Left renal cortex interstitium (tissue), 4 donors: ENCODE data around the gene STIM2. TPM values are rescaled to one million over a fixed set of nuclear protein-coding genes. Genes with fewer than 3 reads are reported as not detected.
A peak's percentile ranks its signal among the peaks of the same experiment; 100 is the strongest.
"Not testable (repeated sequence)": the region's sequence is repeated elsewhere in the genome, so short reads cannot be mapped to it uniquely, and the experiment has no call there.

ENCODE experiments used
- DNase-seq, 4 donors: peaks; one replicate each; pipeline ENCODE4 v3.0.0-alpha.2; 2013; ENCODE audit warnings: low read depth in 4 of 4, low spot score in 2 of 4, missing footprints in 1 of 4
- polyA plus RNA-seq, 4 donors: library from polyadenylated mRNA; unstranded; fragments of 120-200 nt; gene quantifications; one replicate each; pipeline ENCODE4 v1.2.1, GENCODE V29; 2013; ENCODE audit not compliant: insufficient read length in 4 of 4

The STIM2 gene
- polyA plus RNA-seq, 4 donors = 30.2 to 45.4 (median 40.7) TPM

DNA sequence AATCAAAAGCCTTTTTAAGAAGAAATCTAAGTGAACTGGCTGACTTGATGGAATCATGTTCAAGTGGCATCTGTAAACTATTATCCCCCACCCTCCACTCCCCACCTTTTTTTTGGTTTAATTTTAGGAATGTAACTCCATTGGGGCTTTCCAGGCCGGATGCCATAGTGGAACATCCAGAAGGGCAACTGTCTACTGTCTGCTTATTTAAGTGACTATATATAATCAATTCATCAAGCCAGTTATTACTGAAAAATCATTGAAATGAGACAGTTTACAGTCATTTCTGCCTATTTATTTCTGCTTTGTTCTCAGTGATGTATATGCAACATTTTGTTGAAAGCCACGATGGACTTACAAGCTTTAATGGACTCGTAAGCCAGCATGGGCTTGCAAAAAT lies 162.3 kb downstream of the STIM2 start:
- DNase-seq = no peak

DNA sequence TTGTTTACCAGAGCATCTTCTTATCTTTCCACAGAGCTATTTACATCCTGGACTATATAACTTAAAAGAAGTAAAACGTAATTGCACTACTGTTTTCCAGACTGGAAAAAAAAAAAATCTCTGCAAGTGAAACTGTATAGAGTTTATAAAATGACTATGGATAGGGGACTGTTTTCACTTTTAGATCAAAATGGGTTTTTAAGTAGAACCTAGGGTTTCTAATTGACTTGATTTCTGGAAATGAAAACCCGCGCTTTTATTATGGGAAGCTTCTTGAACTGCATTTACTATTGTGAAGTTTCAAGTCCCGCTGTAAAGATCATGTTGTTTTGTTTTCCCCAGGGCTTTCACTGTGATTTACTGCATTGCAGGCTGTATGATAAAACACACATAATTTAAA lies 162.7 kb downstream of the STIM2 start:
- DNase-seq = no peak

DNA sequence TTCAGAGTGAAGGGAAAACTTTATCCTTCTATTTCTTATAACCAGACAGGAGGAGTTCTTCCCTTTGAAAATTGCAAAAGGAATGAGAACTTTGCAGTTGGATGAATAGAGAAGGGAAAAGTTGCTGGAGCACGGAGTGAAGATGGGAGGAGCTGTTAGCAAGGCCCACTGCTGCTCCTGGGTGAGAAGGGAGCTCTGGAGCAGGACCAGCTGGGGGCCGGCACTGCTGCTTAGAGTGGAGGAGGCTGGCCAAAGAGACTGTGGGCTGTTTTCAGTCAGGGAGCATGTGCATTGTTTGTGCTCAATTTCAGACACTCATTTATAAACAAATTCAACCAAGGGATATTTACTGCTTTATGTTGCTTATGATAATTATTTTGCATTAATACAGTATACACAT lies 164.2 kb downstream of the STIM2 start:
- no peak for DNase-seq

DNA sequence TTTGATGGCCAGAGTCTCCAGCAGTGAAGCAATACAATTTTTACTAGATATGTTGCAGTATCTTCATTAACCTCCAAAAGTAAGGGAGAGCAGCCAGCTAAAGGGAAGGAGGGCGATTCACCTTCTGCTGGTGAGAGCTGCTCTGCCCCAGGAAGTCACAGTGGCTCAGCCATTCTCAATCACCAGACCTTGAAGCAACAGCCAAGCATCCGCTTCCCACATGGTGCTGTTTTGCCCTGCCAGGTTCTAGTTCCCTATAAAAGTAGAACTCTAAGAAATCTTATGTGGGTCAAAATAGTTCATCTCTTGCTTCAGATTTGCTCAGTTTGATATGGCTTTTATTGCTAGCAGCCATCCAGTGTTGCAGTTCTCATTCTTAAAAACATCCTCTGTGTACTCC lies 166.8 kb downstream of the STIM2 start:
- DNase-seq = no peak

DNA sequence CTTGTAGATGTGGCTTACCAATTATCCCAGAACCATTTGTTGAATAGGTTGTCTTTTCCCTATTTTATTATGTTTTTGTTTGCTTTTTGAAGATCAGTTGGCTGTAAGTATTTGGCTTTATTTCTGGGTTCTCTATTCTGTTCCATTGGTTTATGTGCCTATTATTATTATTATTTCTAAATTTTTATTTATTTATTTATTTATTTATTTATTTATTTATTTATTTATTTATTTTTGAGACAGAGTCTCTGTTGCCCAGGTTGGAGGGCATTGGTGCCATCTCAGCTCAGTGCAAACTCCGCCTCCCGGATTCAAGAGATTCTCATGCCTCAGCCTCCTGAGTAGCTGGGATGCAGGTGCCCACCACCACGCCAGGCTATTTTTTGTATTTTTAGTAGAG lies 174.5 kb downstream of the STIM2 start:
- DNase-seq = not testable (repeated sequence)

DNA sequence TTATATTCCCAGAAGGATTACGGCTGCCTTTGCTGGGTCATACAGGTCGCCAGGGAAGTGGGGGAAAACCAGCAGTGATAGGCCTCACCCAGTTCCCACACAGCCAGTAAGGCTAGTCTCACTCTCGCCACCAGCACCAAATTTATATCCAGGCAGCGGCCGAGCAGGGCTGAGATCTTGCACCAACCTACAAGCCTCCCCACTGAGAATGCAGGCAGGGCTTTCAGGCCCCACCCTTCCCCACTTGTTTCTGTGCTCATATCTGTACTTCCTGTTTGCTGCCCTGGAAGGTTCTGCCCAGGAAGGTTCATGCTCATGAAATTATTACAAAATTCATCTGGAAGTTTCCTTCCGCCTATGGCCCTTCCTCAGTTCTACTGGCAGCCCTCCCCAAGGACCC lies 179.7 kb downstream of the STIM2 start:
- DNase-seq = no peak

DNA sequence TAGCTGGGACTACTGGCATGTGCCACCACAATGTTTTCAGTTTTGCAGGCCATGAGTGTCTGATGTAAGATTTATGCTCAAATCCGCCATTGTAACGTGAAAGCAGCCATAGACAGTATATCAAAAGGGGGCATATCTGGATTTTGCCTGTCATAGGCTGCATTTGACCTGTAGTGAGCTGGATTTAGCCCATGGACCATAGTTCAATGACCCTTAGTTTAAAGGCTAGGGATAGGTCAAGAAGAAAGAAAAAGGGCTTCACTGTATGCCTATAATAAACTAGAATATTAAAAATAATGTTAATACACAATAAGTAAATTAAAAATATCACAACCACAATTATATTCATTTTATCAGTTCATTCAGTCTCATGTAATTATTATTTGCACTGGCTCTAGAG lies 181.8 kb downstream of the STIM2 start:
- DNase-seq = no peak

DNA sequence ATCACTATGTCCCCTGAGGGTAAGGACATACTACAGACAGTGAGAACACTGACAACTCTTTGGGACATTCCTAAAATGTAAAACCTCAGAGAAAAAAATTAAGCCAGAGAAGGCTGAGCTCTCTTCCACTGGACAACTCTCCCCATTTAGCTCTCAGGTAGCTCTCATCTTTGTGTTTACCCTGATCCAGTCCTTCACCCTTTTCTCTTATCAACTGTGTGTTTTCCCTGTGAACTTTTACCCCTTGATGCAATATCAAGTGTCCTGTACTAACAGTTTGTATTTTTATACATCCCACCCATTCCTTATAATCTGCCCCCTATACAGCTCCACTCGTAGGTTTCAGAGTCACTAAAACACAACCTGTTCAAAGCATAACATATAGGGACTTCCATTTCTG lies 182.6 kb downstream of the STIM2 start:
- DNase-seq = no peak

DNA sequence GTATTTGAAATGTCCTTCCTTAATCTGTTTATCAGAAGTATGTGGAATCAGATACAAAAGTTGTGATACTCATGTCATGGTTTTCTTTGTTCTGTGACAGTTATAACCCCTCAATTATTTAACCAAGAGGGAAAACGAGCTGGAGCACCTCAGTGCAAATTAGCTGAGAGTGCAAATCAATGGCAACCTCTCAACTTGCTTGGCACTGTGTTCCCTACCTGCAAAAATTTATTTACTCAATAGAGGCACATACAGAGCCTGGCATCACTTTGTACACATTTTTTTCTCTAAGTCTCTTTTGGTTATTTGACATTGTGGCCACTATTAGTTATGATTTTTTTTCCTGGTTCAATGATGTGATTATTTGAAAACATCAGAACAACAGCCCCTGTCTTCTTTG lies 186.2 kb downstream of the STIM2 start:
- no peak for DNase-seq

DNA sequence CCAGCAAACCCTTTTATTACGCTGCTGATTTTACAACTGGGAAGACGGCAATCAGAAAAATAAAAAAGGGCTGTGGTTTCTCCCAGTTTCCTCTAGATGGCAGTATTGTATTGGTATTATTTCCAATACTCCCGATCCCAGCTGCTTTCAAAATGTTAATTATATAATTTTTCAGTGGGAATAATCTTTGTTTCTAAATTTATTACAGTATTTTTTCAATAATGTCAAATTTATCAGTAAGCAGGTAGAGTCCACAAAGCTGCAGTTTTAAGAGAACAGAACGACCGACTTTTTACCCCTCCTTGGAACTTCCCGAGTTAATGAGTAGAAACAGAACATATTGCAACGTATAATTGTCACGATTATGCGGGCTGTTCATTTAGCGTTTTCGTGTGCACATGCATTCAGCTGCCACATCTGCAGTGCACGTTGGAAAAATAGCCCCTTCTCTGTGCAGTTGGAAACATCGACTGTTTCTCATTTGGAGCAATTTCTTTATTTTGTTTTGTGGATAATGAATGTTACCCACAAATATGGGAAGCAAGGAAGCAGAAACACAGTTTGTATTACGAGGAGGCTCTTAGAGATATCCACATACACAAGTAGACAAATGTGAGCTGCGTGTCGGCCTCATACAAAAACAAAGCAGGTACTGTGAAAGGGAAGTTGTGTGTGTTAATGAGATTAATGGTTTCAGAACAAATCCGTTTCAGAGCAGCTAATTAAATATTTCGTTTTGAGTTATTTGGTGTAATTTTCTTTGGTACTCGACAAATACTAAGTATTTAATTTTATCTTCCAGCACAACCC lies 188.0 kb downstream of the STIM2 start:
- peak in 2 of 4 donors; percentile 28 to 55 for DNase-seq

DNA sequence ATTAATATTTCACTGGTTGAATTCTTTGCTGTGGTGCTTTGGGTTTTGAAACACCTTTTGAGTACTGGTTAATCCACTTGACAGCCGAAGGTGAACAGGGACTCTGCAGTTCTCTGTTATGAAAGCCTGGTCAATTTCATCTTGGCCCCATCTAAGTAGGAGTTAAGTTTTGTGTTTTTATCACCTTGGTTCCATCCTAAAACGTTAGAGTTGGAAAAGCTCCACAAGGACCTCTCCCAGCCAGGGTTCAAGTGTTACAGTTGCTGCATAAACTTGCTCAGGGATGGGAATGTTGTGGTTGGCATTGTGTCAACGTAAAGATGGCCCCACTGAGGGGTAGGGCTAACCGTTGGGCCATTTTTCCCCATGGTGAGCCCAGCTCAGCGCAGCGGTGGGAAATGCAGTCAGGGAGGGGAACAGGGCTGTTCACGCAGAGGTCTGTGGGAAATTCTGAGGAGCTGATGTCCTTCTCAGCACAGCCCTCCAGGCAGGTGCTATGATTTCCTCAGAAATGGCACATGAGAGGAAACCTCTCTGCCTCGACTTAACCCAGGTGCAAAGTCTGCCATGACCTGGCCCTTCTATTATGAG lies 188.7 kb downstream of the STIM2 start:
- no peak for DNase-seq

DNA sequence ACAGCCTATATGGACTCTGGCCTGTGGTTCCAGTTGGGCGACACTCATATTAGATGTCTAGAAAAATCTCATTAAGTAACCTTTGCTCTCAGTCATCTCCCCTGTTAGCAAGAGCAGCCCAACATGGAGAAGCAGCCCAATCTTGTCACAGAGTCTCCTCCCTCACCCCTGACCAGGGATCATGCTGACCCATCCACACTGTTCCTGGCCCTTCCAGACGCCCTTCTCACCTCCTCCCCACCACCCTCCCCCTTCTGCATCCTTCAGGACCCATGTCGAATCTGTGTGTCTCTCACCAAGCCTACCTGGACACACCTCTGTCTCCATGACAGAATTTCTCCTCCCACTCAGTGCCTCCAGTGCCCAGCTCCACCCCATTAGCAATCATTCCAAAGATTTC lies 190.1 kb downstream of the STIM2 start:
- no peak for DNase-seq

DNA sequence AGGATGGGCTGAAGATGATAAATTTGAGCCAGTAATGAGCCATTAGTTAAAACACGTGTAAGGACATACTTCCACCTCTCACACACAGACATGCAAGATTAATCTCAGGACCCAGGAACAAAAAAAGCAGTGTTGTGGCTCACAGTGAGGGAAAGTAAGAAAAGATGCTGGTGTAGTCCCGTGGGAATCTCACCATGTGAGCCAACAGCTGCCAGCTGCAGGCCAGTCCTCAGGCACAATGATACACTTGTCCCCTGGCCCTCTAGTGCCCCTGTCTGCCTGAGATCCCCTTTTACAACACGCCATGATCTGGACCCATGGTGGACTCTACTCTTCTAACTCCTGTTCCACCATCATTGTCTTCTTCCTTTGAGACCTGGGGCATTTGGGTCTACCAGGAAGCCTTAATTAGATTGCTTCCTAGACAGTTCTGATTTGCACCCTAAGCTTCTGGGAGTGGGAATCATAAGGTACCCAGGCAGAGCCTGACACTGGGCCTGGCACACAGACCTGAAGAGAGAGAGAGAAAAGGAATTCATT lies 194.7 kb downstream of the STIM2 start:
- no peak for DNase-seq

DNA sequence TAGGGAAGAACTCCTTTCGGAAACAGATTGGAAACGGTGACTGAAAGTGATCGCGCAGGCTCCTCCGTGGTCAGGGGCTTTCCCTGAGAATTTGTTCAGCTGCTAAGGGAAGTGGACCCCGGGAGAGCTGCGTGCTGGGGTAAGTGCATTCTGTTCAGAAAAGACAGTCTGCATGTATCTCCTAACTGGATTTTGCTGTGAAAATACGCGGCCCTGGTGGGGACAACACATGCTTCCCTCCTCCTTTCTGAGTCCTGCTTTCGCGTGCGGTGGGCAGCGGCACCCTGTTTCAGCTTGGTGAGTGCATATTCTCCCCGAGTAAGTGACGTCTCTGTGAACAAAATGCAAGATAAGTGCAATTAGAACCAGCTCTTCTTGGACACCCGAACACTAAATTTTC lies 195.6 kb downstream of the STIM2 start:
- no peak for DNase-seq

DNA sequence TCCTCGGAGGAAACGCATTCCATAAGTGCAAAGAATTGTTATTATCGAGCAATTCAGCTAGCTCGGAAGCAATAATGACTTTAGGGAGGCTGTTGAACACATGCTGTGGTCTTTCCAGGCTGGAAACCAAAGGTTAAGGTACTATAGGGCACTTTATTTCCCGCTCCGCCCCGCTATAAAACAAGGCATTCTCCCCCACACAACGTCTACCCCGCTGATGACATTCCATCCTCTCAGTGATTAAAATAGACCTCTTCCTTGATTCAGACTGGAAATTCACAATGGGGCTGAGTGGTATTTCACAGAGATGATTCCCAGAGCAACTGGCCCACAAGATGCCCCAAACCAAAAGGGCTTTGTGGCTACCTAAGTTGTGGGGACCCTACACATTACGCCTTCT lies 196.4 kb downstream of the STIM2 start:
- no peak for DNase-seq

DNA sequence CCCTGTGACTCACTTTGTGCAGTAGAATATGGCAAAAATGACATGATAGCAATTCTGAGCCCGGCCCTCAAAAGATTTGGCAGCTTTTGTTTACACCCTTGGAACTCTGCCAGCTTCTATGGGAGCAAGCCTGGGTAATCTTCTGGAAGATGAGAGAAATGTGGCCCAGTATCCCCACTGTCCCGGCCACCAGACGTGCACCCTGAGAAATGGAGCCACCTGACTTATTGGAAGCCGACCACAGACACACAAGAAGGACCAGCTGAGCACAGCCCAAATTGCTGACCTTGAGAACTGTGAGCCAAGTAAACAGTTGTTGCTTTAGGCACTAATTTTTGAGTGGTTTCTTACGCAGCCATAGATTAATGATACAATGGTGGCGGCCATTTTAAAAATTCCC lies 197.0 kb downstream of the STIM2 start:
- no peak for DNase-seq

DNA sequence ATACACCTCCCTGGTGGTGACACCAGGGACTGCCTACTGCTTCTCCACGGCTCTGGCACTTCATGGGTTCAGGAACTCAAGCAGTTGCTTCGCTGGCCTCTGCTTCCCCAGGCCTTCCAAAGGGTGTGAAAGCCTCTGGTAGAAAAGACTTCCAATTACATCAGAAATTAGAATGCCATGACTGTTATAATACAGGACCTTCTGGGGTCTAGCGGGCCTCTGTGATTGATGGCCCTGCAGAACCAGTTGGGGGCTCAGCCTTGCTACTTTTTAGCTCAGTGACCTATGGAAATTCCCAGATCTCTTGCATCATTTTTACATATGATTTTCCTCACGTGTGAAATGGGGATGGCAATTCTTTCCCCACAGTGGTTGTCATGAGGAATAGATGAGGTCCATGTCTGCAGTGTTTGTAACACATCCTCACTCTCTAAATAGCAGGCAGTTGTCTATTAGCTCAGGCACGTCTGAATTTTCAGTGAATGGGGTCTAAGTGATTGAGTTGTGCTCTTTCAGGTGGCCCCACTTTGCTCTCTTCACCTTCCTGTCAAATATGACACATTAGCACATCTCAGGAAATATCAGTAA lies 198.3 kb downstream of the STIM2 start:
- DNase-seq = no peak

DNA sequence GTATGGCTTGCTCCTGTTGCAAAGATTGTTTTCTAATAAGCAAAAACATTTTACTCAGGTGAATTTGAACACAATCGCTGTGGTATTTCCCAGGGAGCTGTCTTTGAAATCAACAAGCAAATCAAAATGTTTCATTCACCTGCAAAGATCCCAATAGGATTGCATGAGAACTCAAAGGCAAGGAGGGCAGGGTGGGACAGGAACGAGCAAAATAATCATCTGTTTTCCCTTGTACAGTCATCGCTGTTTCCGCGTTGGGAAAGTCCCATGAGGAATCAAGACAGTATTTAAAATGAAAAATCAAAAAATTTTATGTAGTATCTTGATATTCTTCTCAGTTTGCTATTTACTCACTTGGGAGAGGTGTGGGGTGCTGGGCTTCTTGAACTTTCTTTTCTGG lies 198.8 kb downstream of the STIM2 start:
- DNase-seq = no peak

DNA sequence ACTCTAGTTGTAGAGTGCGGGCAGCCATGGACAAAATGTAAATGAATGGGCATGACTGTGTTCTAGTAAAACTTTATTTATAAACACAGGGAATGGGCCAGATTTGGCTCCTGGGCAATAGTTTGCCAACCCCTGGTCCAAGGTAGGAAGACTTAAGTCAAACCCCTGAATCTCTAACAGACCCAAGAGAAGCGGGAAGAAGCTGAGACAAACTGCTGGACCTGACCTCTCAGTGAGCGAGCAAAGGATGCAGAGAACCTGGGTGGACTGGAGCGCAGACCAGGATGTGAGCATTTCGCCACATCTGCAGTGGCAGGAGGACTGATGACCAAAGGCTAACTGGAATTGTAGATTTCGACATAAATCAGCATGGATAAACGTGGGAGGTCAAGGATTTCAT lies 201.6 kb downstream of the STIM2 start:
- DNase-seq = no peak

DNA sequence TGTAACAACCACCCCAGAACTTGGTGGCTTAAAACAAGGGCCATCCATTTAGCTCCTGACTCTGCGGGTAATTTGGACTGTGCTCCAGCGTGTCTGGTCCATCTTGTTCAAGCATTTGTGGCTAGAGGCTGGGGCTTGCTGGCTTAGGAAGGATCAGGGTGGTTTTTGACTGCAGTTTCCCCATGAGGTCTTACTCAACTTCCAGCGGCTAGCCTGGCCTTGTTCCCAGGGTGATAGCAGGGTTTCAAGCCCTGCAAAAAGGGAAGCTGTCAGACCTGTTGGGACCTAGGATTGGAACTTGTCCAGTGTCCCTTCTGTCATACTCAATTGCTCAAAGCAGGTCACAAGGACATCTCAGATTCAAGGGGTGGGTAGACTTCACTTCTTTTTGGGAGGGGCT lies 205.9 kb downstream of the STIM2 start:
- no peak for DNase-seq

DNA sequence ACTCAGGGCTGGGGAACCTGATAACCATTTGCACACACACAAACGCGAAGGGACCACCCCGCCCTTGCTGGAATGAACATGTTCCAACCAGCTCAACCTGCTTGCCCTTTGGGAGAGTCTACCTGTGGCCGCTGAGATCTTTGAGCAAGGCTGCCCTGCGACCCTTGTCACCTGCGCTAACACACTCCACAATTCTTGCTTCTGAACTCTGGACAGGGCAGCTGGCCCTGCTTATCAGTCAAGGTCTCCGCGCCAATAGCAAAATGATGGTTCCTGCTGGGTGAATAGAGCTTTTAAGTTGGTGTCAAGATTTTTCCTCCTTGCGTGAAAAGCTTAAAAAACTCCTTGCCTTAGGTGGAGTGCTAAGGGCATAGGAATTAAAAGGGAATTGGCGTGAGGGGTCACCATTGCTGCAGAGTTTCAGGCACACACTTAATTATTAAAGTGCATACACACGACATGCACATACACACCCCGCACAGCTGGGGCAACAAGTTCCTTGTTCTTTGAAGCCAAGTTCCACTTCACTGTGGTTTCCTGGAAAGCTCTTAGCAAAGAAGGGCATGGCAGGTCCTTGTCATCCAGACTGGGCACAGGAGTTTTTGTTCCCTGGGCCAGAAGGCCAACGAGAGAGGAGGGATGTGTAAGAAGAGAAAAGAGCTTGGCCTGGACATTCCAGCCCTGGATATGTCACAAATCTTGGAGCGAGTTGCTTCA lies 207.7 kb downstream of the STIM2 start:
- DNase-seq = no peak
